WTC11 (cell line): ENCODE measurements around the gene BNC1. TPM values are rescaled to one million over a fixed set of nuclear protein-coding genes. Genes with fewer than 3 reads are reported as not detected.

Experiments
- ATAC-seq: fragments of 200-7000 bp; cut with Tn5 transposase; 2 replicates; pipeline ENCODE4 v1.10.0; 2021; ENCODE audit warnings: mild to moderate bottlenecking, moderate library complexity
- CTCF ChIA-PET: fragments of 300-600 bp; sonication (Branson Sonifier 250); formaldehyde crosslinking; loops from one replicate; lab custom pipeline; 2021; ENCODE audit warnings: antibody characterized with exemption; lab: Charles Lee
- POLR2A ChIA-PET: fragments of 350-600 bp; sonication (Branson Sonifier 250); formaldehyde crosslinking; loops from one replicate; lab custom pipeline; 2021; ENCODE audit warnings: antibody characterized with exemption; lab: Charles Lee
- DNase-seq: peaks from one replicate; pipeline ENCODE4 v3.0.0; 2021; ENCODE audit warnings: low spot score
- H3K27ac Mint-ChIP-seq: 2 replicates; pipeline ENCODE4 v1.8.0; 2021; ENCODE audit warnings: mixed read lengths
- H3K27me3 Mint-ChIP-seq: 2 replicates; pipeline ENCODE4 v1.8.0; 2021; ENCODE audit warnings: low read depth, mild to moderate bottlenecking, moderate library complexity, mixed read lengths
- H3K36me3 Mint-ChIP-seq: 2 replicates; pipeline ENCODE4 v1.8.0; 2021; ENCODE audit warnings: mixed read lengths
- H3K4me1 Mint-ChIP-seq: 2 replicates; pipeline ENCODE4 v1.8.0; 2022; ENCODE audit warnings: mixed read lengths
- H3K4me3 Mint-ChIP-seq: 2 replicates; pipeline ENCODE4 v1.8.0; 2021; ENCODE audit warnings: mild to moderate bottlenecking, moderate library complexity, mixed read lengths
- H3K9me3 Mint-ChIP-seq: 2 replicates; pipeline ENCODE4 v1.8.0; 2021; ENCODE audit warnings: mixed read lengths
- CREM ChIP-seq: sonication (generic); formaldehyde crosslinking; IDR thresholded peaks from 2 replicates; pipeline ENCODE4 v1.8.1; 2022; ENCODE audit warnings: mild to moderate bottlenecking, missing genetic modification reagents, moderate library complexity
- ELF4 ChIP-seq: sonication (generic); formaldehyde crosslinking; IDR thresholded peaks from 2 replicates; pipeline ENCODE4 v1.8.1; 2022; ENCODE audit warnings: low read depth, mild to moderate bottlenecking, moderate library complexity, missing genetic modification reagents
- FOXJ3 ChIP-seq: sonication (generic); formaldehyde crosslinking; IDR thresholded peaks from 2 replicates; pipeline ENCODE4 v1.9.0; 2021; ENCODE audit warnings: missing genetic modification reagents, mild to moderate bottlenecking, borderline replicate concordance
- FOXP1 ChIP-seq: sonication (generic); formaldehyde crosslinking; IDR thresholded peaks from 2 replicates; pipeline ENCODE4 v1.8.0; 2022; ENCODE audit warnings: missing genetic modification reagents, mild to moderate bottlenecking, moderate library complexity, borderline replicate concordance
- GTF2I ChIP-seq: fragments of 250-450 bp; sonication (Bioruptor Pico); conservative IDR thresholded peaks from 2 replicates; pipeline ENCODE4 v1.4.0; 2021; ENCODE audit warnings: mild to moderate bottlenecking
- KAT7 ChIP-seq: sonication (generic); formaldehyde crosslinking; IDR thresholded peaks from 2 replicates; pipeline ENCODE4 v1.8.1; 2023; ENCODE audit warnings: missing genetic modification reagents, mild to moderate bottlenecking, borderline replicate concordance
- NFYB ChIP-seq: sonication (generic); formaldehyde crosslinking; conservative IDR thresholded peaks from 2 replicates; pipeline ENCODE4 v1.8.0; 2022; ENCODE audit warnings: low read depth, missing genetic modification reagents
- NR1H2 ChIP-seq: sonication (generic); formaldehyde crosslinking; IDR thresholded peaks from 2 replicates; pipeline ENCODE4 v1.9.0; 2021; ENCODE audit warnings: mild to moderate bottlenecking, moderate library complexity, missing genetic modification reagents
- RELA ChIP-seq: sonication (generic); formaldehyde crosslinking; IDR thresholded peaks from 2 replicates; pipeline ENCODE4 v1.8.1; 2022; ENCODE audit warnings: missing genetic modification reagents, mild to moderate bottlenecking, borderline replicate concordance
- RORB ChIP-seq: fragments of 250-450 bp; sonication (Bioruptor Pico); IDR thresholded peaks from 2 replicates; pipeline ENCODE4 v1.9.0; 2021; ENCODE audit warnings: mild to moderate bottlenecking
- SMAD4 ChIP-seq: sonication (generic); formaldehyde crosslinking; IDR thresholded peaks from 2 replicates; pipeline ENCODE4 v1.8.0; 2022; ENCODE audit warnings: mild to moderate bottlenecking, missing genetic modification reagents
- TCF7 ChIP-seq: sonication (generic); formaldehyde crosslinking; IDR thresholded peaks from 2 replicates; pipeline ENCODE4 v1.8.0; 2022; ENCODE audit warnings: mild to moderate bottlenecking, low read depth, missing genetic modification reagents, moderate library complexity
- TP53 ChIP-seq: sonication (generic); formaldehyde crosslinking; IDR thresholded peaks from 2 replicates; pipeline ENCODE4 v1.8.1; 2023; ENCODE audit warnings: mild to moderate bottlenecking, missing genetic modification reagents
- ZNF138 ChIP-seq: sonication (generic); formaldehyde crosslinking; conservative IDR thresholded peaks from 2 replicates; pipeline ENCODE4 v1.8.1; 2022; ENCODE audit warnings: mild to moderate bottlenecking, moderate library complexity, missing genetic modification reagents
- ZNF219 ChIP-seq: sonication (generic); formaldehyde crosslinking; IDR thresholded peaks from 2 replicates; pipeline ENCODE4 v1.8.0; 2023; ENCODE audit warnings: missing genetic modification reagents, mild to moderate bottlenecking, borderline replicate concordance
- ZNF416 ChIP-seq: fragments of 250-450 bp; sonication (Bioruptor Pico); IDR thresholded peaks from 2 replicates; pipeline ENCODE4 v1.9.0; 2021; ENCODE audit warnings: mild to moderate bottlenecking, inconsistent platforms
- total RNA-seq: library from RNA; stranded (reverse); gene quantifications from 3 replicates; pipeline ENCODE4 v1.2.3, GENCODE V29; 2021
- TF ChIP-seq, protein P1 (sequence below): sonication (generic); formaldehyde crosslinking; IDR thresholded peaks from 2 replicates; pipeline ENCODE4 v1.8.0; 2022; ENCODE audit warnings: mild to moderate bottlenecking, missing genetic modification reagents
- TF ChIP-seq, protein P2 (sequence below): sonication (generic); formaldehyde crosslinking; IDR thresholded peaks from 2 replicates; pipeline ENCODE4 v1.8.0; 2023; ENCODE audit warnings: missing genetic modification reagents
- TF ChIP-seq, protein P3 (sequence below): sonication (generic); formaldehyde crosslinking; IDR thresholded peaks from 2 replicates; pipeline ENCODE4 v1.8.0; 2022; ENCODE audit warnings: mild to moderate bottlenecking, missing genetic modification reagents
- TF ChIP-seq, protein P4 (sequence below): sonication (generic); formaldehyde crosslinking; IDR thresholded peaks from 2 replicates; pipeline ENCODE4 v1.8.0; 2022; ENCODE audit warnings: missing genetic modification reagents
- TF ChIP-seq, protein P5 (sequence below): sonication (generic); formaldehyde crosslinking; IDR thresholded peaks from 2 replicates; pipeline ENCODE4 v1.8.0; 2023; ENCODE audit warnings: mild to moderate bottlenecking, missing genetic modification reagents
- TF ChIP-seq, protein P6 (sequence below): sonication (generic); formaldehyde crosslinking; IDR thresholded peaks from 2 replicates; pipeline ENCODE4 v1.8.1; 2023; ENCODE audit warnings: mild to moderate bottlenecking, missing genetic modification reagents
- TF ChIP-seq, protein P7 (sequence below): sonication (generic); formaldehyde crosslinking; IDR thresholded peaks from 2 replicates; pipeline ENCODE4 v1.8.1; 2023; ENCODE audit warnings: mild to moderate bottlenecking, missing genetic modification reagents, moderate library complexity
- TF ChIP-seq, protein P8 (sequence below): sonication (generic); formaldehyde crosslinking; IDR thresholded peaks from 2 replicates; pipeline ENCODE4 v1.8.1; 2022; ENCODE audit warnings: low read depth, missing genetic modification reagents, borderline replicate concordance

The BNC1 gene
- total RNA-seq, 1 experiment from 2014 or later: 0.11 TPM

DNA sequence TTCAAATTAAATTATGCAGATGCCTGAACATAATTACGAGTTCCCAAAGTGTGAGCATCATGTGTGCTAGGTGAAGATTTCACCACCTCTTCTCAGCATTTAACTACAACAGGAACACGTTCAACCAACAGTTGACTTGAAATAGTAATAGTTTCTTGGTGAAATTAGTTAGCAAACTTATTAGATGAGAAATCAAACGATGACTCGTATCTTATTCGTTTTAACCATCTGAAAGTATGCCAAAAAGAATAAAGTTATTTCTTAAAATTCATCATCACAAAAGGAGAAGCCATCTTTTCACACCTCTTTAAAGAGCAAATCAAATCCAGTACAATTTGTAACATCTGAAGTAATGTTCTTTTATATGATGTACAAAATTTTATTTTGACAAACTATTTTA, 2.3 kb downstream of the BNC1 start:
- no peak overlapping the region for H3K4me3 Mint-ChIP-seq
- no peaks in the 10 kb centered on the region for H3K36me3 Mint-ChIP-seq
- H3K27me3 Mint-ChIP-seq: peaks cover 70% of the 10 kb centered on the region
- ATAC-seq: no peak
- H3K4me1 Mint-ChIP-seq: peaks cover 8% of the 10 kb centered on the region; the same call in 1 of the 2 replicates
- no peak for DNase-seq
- CTCF ChIA-PET: interaction anchor here (1.2 kb wide), 1 partner anchor 34 kb away, joined by 3 read pairs; no protein-coding TSS in a partner anchor
- TF ChIP-seq, protein P1, sequence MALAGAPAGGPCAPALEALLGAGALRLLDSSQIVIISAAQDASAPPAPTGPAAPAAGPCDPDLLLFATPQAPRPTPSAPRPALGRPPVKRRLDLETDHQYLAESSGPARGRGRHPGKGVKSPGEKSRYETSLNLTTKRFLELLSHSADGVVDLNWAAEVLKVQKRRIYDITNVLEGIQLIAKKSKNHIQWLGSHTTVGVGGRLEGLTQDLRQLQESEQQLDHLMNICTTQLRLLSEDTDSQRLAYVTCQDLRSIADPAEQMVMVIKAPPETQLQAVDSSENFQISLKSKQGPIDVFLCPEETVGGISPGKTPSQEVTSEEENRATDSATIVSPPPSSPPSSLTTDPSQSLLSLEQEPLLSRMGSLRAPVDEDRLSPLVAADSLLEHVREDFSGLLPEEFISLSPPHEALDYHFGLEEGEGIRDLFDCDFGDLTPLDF (CRISPR knock-in tag): no peak
- TF ChIP-seq FOXJ3 (CRISPR knock-in tag) (no peak), KAT7 (no peak), SMAD4 (CRISPR knock-in tag) (no peak), RORB (CRISPR knock-in tag) (no peak), TCF7 (no peak), NR1H2 (no peak)
- TF ChIP-seq, protein P2, sequence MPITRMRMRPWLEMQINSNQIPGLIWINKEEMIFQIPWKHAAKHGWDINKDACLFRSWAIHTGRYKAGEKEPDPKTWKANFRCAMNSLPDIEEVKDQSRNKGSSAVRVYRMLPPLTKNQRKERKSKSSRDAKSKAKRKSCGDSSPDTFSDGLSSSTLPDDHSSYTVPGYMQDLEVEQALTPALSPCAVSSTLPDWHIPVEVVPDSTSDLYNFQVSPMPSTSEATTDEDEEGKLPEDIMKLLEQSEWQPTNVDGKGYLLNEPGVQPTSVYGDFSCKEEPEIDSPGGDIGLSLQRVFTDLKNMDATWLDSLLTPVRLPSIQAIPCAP: no peak
- TF ChIP-seq, protein P3, sequence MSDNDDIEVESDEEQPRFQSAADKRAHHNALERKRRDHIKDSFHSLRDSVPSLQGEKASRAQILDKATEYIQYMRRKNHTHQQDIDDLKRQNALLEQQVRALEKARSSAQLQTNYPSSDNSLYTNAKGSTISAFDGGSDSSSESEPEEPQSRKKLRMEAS: no peak
- TF ChIP-seq, protein P4, sequence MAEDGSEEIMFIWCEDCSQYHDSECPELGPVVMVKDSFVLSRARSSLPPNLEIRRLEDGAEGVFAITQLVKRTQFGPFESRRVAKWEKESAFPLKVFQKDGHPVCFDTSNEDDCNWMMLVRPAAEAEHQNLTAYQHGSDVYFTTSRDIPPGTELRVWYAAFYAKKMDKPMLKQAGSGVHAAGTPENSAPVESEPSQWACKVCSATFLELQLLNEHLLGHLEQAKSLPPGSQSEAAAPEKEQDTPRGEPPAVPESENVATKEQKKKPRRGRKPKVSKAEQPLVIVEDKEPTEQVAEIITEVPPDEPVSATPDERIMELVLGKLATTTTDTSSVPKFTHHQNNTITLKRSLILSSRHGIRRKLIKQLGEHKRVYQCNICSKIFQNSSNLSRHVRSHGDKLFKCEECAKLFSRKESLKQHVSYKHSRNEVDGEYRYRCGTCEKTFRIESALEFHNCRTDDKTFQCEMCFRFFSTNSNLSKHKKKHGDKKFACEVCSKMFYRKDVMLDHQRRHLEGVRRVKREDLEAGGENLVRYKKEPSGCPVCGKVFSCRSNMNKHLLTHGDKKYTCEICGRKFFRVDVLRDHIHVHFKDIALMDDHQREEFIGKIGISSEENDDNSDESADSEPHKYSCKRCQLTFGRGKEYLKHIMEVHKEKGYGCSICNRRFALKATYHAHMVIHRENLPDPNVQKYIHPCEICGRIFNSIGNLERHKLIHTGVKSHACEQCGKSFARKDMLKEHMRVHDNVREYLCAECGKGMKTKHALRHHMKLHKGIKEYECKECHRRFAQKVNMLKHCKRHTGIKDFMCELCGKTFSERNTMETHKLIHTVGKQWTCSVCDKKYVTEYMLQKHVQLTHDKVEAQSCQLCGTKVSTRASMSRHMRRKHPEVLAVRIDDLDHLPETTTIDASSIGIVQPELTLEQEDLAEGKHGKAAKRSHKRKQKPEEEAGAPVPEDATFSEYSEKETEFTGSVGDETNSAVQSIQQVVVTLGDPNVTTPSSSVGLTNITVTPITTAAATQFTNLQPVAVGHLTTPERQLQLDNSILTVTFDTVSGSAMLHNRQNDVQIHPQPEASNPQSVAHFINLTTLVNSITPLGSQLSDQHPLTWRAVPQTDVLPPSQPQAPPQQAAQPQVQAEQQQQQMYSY (CRISPR knock-in tag): no peak
- no peak overlapping the region for H3K27ac Mint-ChIP-seq
- H3K9me3 Mint-ChIP-seq: no peaks in the 10 kb centered on the region
- POLR2A ChIA-PET: no interaction called here

DNA sequence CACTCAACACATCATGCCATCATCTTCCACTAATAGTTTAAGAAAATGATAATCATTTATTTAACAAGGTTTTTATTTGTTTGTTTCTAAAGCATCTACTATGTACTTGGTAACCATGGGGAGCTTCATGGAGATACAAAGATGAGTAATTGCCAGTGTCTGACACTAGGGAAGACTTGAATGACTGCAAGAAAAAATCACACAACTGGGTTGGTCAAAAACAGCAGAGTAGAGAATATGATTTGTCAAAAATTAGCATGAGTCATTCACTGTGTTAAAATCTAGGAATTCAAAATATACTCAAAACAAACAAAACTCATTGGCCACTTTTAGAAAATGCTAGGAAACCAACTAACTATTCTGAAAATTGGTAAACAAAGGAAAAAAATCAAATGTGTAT, 6.3 kb downstream of the BNC1 start:
- H3K9me3 Mint-ChIP-seq: no peaks in the 10 kb centered on the region
- H3K4me1 Mint-ChIP-seq: peaks cover 5% of the 10 kb centered on the region; the same call in 1 of the 2 replicates
- ATAC-seq: no peak
- H3K36me3 Mint-ChIP-seq: no peaks in the 10 kb centered on the region
- POLR2A ChIA-PET: no interaction called here
- H3K27ac Mint-ChIP-seq: no peak overlapping the region
- peaks cover 36% of the 10 kb centered on the region for H3K27me3 Mint-ChIP-seq
- CTCF ChIA-PET: no interaction called here
- no peak overlapping the region for H3K4me3 Mint-ChIP-seq
- DNase-seq: no peak
- no peak for TF ChIP-seq TCF7
- TF ChIP-seq ZNF138: no peak
- TF ChIP-seq, protein P5, sequence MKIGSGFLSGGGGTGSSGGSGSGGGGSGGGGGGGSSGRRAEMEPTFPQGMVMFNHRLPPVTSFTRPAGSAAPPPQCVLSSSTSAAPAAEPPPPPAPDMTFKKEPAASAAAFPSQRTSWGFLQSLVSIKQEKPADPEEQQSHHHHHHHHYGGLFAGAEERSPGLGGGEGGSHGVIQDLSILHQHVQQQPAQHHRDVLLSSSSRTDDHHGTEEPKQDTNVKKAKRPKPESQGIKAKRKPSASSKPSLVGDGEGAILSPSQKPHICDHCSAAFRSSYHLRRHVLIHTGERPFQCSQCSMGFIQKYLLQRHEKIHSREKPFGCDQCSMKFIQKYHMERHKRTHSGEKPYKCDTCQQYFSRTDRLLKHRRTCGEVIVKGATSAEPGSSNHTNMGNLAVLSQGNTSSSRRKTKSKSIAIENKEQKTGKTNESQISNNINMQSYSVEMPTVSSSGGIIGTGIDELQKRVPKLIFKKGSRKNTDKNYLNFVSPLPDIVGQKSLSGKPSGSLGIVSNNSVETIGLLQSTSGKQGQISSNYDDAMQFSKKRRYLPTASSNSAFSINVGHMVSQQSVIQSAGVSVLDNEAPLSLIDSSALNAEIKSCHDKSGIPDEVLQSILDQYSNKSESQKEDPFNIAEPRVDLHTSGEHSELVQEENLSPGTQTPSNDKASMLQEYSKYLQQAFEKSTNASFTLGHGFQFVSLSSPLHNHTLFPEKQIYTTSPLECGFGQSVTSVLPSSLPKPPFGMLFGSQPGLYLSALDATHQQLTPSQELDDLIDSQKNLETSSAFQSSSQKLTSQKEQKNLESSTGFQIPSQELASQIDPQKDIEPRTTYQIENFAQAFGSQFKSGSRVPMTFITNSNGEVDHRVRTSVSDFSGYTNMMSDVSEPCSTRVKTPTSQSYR: no peak
- no peak for TF ChIP-seq RELA (CRISPR knock-in tag)
- TF ChIP-seq FOXP1: no peak
- TF ChIP-seq ELF4 (CRISPR knock-in tag): no peak
- no peak for TF ChIP-seq GTF2I (CRISPR knock-in tag)
- TF ChIP-seq, protein P6, sequence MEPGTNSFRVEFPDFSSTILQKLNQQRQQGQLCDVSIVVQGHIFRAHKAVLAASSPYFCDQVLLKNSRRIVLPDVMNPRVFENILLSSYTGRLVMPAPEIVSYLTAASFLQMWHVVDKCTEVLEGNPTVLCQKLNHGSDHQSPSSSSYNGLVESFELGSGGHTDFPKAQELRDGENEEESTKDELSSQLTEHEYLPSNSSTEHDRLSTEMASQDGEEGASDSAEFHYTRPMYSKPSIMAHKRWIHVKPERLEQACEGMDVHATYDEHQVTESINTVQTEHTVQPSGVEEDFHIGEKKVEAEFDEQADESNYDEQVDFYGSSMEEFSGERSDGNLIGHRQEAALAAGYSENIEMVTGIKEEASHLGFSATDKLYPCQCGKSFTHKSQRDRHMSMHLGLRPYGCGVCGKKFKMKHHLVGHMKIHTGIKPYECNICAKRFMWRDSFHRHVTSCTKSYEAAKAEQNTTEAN: no peak
- no peak for TF ChIP-seq NFYB (CRISPR knock-in tag)
- no peak for TF ChIP-seq ZNF219 (CRISPR knock-in tag)
- no peak for TF ChIP-seq TP53
- TF ChIP-seq, protein P7, sequence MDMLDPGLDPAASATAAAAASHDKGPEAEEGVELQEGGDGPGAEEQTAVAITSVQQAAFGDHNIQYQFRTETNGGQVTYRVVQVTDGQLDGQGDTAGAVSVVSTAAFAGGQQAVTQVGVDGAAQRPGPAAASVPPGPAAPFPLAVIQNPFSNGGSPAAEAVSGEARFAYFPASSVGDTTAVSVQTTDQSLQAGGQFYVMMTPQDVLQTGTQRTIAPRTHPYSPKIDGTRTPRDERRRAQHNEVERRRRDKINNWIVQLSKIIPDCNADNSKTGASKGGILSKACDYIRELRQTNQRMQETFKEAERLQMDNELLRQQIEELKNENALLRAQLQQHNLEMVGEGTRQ (CRISPR knock-in tag): no peak
- no peak for TF ChIP-seq ZNF416 (CRISPR knock-in tag)
- no peak for TF ChIP-seq SMAD4 (CRISPR knock-in tag)
- no peak for TF ChIP-seq CREM (CRISPR knock-in tag)
- TF ChIP-seq, protein P8, sequence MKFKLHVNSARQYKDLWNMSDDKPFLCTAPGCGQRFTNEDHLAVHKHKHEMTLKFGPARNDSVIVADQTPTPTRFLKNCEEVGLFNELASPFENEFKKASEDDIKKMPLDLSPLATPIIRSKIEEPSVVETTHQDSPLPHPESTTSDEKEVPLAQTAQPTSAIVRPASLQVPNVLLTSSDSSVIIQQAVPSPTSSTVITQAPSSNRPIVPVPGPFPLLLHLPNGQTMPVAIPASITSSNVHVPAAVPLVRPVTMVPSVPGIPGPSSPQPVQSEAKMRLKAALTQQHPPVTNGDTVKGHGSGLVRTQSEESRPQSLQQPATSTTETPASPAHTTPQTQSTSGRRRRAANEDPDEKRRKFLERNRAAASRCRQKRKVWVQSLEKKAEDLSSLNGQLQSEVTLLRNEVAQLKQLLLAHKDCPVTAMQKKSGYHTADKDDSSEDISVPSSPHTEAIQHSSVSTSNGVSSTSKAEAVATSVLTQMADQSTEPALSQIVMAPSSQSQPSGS (CRISPR knock-in tag): no peak
